ENCODE measurements around the gene ROS1.
"Not testable (repeated sequence)": the region's sequence is repeated elsewhere in the genome, so short reads cannot be mapped to it uniquely, and the experiment has no call there.

Gene ROS1

GRCh38 chr6:117469356-117469755 lies 43.6 kb upstream of the ROS1 start:
- Histone ChIP-seq H3K23ac (ENCODE audit: low read length) (no peak overlapping the region), H2AFZ (ENCODE audit: insufficient read depth, low read length, poor library complexity) (no peak overlapping the region), H3K4ac (ENCODE audit: low read depth, low read length) (no peak overlapping the region), H2BK12ac (ENCODE audit: low read length) (no peak overlapping the region), H2AK5ac (ENCODE audit: low read length) (no peak overlapping the region), H4K91ac (ENCODE audit: low read depth, low read length) (no peak overlapping the region), H4K8ac (ENCODE audit: low read depth, low read length) (no peak overlapping the region), H3K9ac (ENCODE audit: low read length) (no peak overlapping the region), H3K4me2 (ENCODE audit: low read length) (no peak overlapping the region), H3K27ac (ENCODE audit: low read depth, low read length) (no peak overlapping the region), H3K4me1 (ENCODE audit: control insufficient read depth in 1 of 2, insufficient read depth in 2 of 2, low read length in 2 of 2) (peaks cover 0 to 6% of the 10 kb centered on the region in 2 experiments), H4K12ac (ENCODE audit: low read depth, low read length) (no peak overlapping the region), H3K18ac (ENCODE audit: low read length) (no peak overlapping the region), H3K79me1 (ENCODE audit: low read length) (peaks cover 4% of the 10 kb centered on the region), H3K9me3 (ENCODE audit: insufficient read depth, low read depth, low read length) (no peaks in the 10 kb centered on the region), H2BK120ac (ENCODE audit: insufficient read depth, low read length, poor library complexity) (no peak overlapping the region), H3K27me3 (ENCODE audit: insufficient read depth, low read length) (no peaks in the 10 kb centered on the region), H3K4me3 (ENCODE audit: low read depth, low read length) (no peak overlapping the region), H3K14ac (ENCODE audit: low read length) (no peak overlapping the region), H3K79me2 (ENCODE audit: control insufficient read depth, insufficient read depth, low read length, poor library complexity) (no peaks in the 10 kb centered on the region), H3K36me3 (ENCODE audit: control insufficient read depth in 1 of 2, insufficient read depth in 2 of 2, low read length in 2 of 2) (no peaks in the 10 kb centered on the region), H2BK5ac (ENCODE audit: low read depth, low read length, poor library complexity) (no peak overlapping the region)
- DNase-seq: no peak
- no CpG with 5 or more reads among the region's 4 CpGs for WGBS (ENCODE audit: extremely low coverage, insufficient coverage, insufficient read length)

- H3K4me2 ChIP-seq (ENCODE audit: low read length); H3K4ac ChIP-seq (ENCODE audit: low read depth, low read length); H3K14ac ChIP-seq (ENCODE audit: low read length); H2BK120ac ChIP-seq (ENCODE audit: insufficient read depth, low read length, poor library complexity); H3K4me3 ChIP-seq (ENCODE audit: low read depth, low read length); H3K9ac ChIP-seq (ENCODE audit: low read length); H3K23ac ChIP-seq (ENCODE audit: low read length); H3K18ac ChIP-seq (ENCODE audit: low read length); H4K91ac ChIP-seq (ENCODE audit: low read depth, low read length); H3K27me3 ChIP-seq (ENCODE audit: insufficient read depth, low read length); H4K8ac ChIP-seq (ENCODE audit: low read depth, low read length); H2AK5ac ChIP-seq (ENCODE audit: low read length); H2BK5ac ChIP-seq (ENCODE audit: low read depth, low read length, poor library complexity); H3K9me3 ChIP-seq (ENCODE audit: insufficient read depth, low read depth, low read length); DNase-seq; H2BK12ac ChIP-seq (ENCODE audit: low read length); H3K79me2 ChIP-seq (ENCODE audit: control insufficient read depth, insufficient read depth, low read length, poor library complexity); H4K12ac ChIP-seq (ENCODE audit: low read depth, low read length); H3K36me3 ChIP-seq (ENCODE audit: control insufficient read depth in 1 of 2, insufficient read depth in 2 of 2, low read length in 2 of 2); H3K79me1 ChIP-seq (ENCODE audit: low read length); H2AFZ ChIP-seq (ENCODE audit: insufficient read depth, low read length, poor library complexity); H3K27ac ChIP-seq (ENCODE audit: low read depth, low read length): not testable (repeated sequence)
- peaks cover 0 to 10% of the 10 kb centered on the region in 2 experiments for H3K4me1 ChIP-seq (ENCODE audit: control insufficient read depth in 1 of 2, insufficient read depth in 2 of 2, low read length in 2 of 2)
- WGBS (ENCODE audit: extremely low coverage, insufficient coverage, insufficient read length): no CpG with 5 or more reads among the region's 4 CpGs
Observed at GRCh38 chr6:117468527-117468926, 42.8 kb upstream of the ROS1 start.

- Histone ChIP-seq H3K9me3 (ENCODE audit: insufficient read depth, low read depth, low read length) (no peaks in the 10 kb centered on the region), H3K27me3 (ENCODE audit: insufficient read depth, low read length) (no peaks in the 10 kb centered on the region), H4K91ac (ENCODE audit: low read depth, low read length) (no peak overlapping the region), H3K4me3 (ENCODE audit: low read depth, low read length) (no peak overlapping the region), H3K79me2 (ENCODE audit: control insufficient read depth, insufficient read depth, low read length, poor library complexity) (no peaks in the 10 kb centered on the region), H3K36me3 (ENCODE audit: control insufficient read depth in 1 of 2, insufficient read depth in 2 of 2, low read length in 2 of 2) (no peaks in the 10 kb centered on the region), H2BK12ac (ENCODE audit: low read length) (peak overlapping the region; percentile 24), H3K9ac (ENCODE audit: low read length) (no peak overlapping the region), H3K14ac (ENCODE audit: low read length) (peak overlapping the region; percentile 19), H3K79me1 (ENCODE audit: low read length) (peaks cover 8% of the 10 kb centered on the region), H2BK120ac (ENCODE audit: insufficient read depth, low read length, poor library complexity) (peak overlapping the region; percentile 17), H2AK5ac (ENCODE audit: low read length) (no peak overlapping the region), H3K27ac (ENCODE audit: low read depth, low read length) (no peak overlapping the region), H4K8ac (ENCODE audit: low read depth, low read length) (no peak overlapping the region), H4K12ac (ENCODE audit: low read depth, low read length) (no peak overlapping the region), H3K4me2 (ENCODE audit: low read length) (no peak overlapping the region), H2BK5ac (ENCODE audit: low read depth, low read length, poor library complexity) (no peak overlapping the region), H3K18ac (ENCODE audit: low read length) (no peak overlapping the region), H3K23ac (ENCODE audit: low read length) (no peak overlapping the region), H2AFZ (ENCODE audit: insufficient read depth, low read length, poor library complexity) (no peak overlapping the region), H3K4me1 (ENCODE audit: control insufficient read depth in 1 of 2, insufficient read depth in 2 of 2, low read length in 2 of 2) (peaks cover 0 to 10% of the 10 kb centered on the region in 2 experiments), H3K4ac (ENCODE audit: low read depth, low read length) (no peak overlapping the region)
- WGBS (ENCODE audit: extremely low coverage, insufficient coverage, insufficient read length): no CpG with 5 or more reads among the region's 4 CpGs
- DNase-seq: no peak
Observed at GRCh38 chr6:117467876-117468275, 42.1 kb upstream of the ROS1 start.

- H2BK12ac ChIP-seq (ENCODE audit: low read length): peak overlapping the region; percentile 97
- peaks cover 8% of the 10 kb centered on the region for H3K79me1 ChIP-seq (ENCODE audit: low read length)
- no peaks in the 10 kb centered on the region for H3K79me2 ChIP-seq (ENCODE audit: control insufficient read depth, insufficient read depth, low read length, poor library complexity)
- peak overlapping the region; percentile 51 for H2BK5ac ChIP-seq (ENCODE audit: low read depth, low read length, poor library complexity)
- peak overlapping the region; percentile 98 for H2AK5ac ChIP-seq (ENCODE audit: low read length)
- no peak overlapping the region for H3K4me3 ChIP-seq (ENCODE audit: low read depth, low read length)
- H2BK120ac ChIP-seq (ENCODE audit: insufficient read depth, low read length, poor library complexity): peak overlapping the region; percentile 81
- H3K36me3 ChIP-seq (ENCODE audit: control insufficient read depth in 1 of 2, insufficient read depth in 2 of 2, low read length in 2 of 2): no peaks in the 10 kb centered on the region
- no peak overlapping the region for H3K23ac ChIP-seq (ENCODE audit: low read length)
- H3K18ac ChIP-seq (ENCODE audit: low read length): peak overlapping the region; percentile 78
- no peak overlapping the region for H2AFZ ChIP-seq (ENCODE audit: insufficient read depth, low read length, poor library complexity)
- no peak overlapping the region for H3K4me2 ChIP-seq (ENCODE audit: low read length)
- no peak overlapping the region for H4K8ac ChIP-seq (ENCODE audit: low read depth, low read length)
- DNase-seq: no peak
- peak overlapping the region; percentile 91 for H4K91ac ChIP-seq (ENCODE audit: low read depth, low read length)
- H3K27ac ChIP-seq (ENCODE audit: low read depth, low read length): no peak overlapping the region
- H3K4me1 ChIP-seq (ENCODE audit: control insufficient read depth in 1 of 2, insufficient read depth in 2 of 2, low read length in 2 of 2): peaks cover 0 to 10% of the 10 kb centered on the region in 2 experiments
- WGBS (ENCODE audit: extremely low coverage, insufficient coverage, insufficient read length): no CpG with 5 or more reads among the region's 1 CpG
- no peak overlapping the region for H3K9ac ChIP-seq (ENCODE audit: low read length)
- H4K12ac ChIP-seq (ENCODE audit: low read depth, low read length): no peak overlapping the region
- no peak overlapping the region for H3K14ac ChIP-seq (ENCODE audit: low read length)
- no peak overlapping the region for H3K4ac ChIP-seq (ENCODE audit: low read depth, low read length)
- no peaks in the 10 kb centered on the region for H3K27me3 ChIP-seq (ENCODE audit: insufficient read depth, low read length)
- H3K9me3 ChIP-seq (ENCODE audit: insufficient read depth, low read depth, low read length): no peaks in the 10 kb centered on the region
Observed at GRCh38 chr6:117465691-117466090, 39.9 kb upstream of the ROS1 start.

Measured in trophoblast cell (in vitro differentiated cells and primary cell).